HepG2 (cell line): Measurements from ENCODE around the gene SHISA9. TPM values are rescaled to one million over a fixed set of nuclear protein-coding genes. Genes with fewer than 3 reads are reported as not detected.
A peak's percentile ranks its signal among the peaks of the same experiment; 100 is the strongest.

ENCODE experiments used
- ATF6 ChIP-seq: sonication (generic); formaldehyde crosslinking; conservative IDR thresholded peaks from 2 replicates; pipeline ENCODE4 v1.4.0; 2020; ENCODE audit warnings: missing genetic modification reagents
- BHLHE40 ChIP-seq: IDR thresholded peaks from 2 replicates; pipeline ENCODE4 v1.6.1; 2011; ENCODE audit warnings: low read length, improper control_type of control experiment
- GABPA ChIP-seq, 2 experiments: IDR thresholded peaks; 2 replicates each; pipeline ENCODE4 v1.6.1; 2011 to 2016; ENCODE audit warnings: low read depth in 2 of 2, low read length in 1 of 2, missing biosample characterization in 1 of 2, missing genetic modification characterization in 1 of 2
- JDP2 ChIP-seq: sonication (generic); formaldehyde crosslinking; IDR thresholded peaks from 2 replicates; pipeline ENCODE4 v1.8.1; 2022; ENCODE audit warnings: missing genetic modification reagents, borderline replicate concordance
- NFYB ChIP-seq: sonication (generic); formaldehyde crosslinking; IDR thresholded peaks from 2 replicates; pipeline ENCODE4 v1.4.0; 2020; ENCODE audit warnings: missing genetic modification reagents
- ONECUT2 ChIP-seq: sonication (generic); formaldehyde crosslinking; IDR thresholded peaks from 2 replicates; pipeline ENCODE4 v1.4.0; 2020; ENCODE audit warnings: missing genetic modification reagents
- SRSF4 ChIP-seq: fragments of 200-400 bp; formaldehyde crosslinking; IDR thresholded peaks from one replicate; pipeline ENCODE4 v1.6.1; 2018; ENCODE audit warnings: mild to moderate bottlenecking, low read depth, low read length, moderate library complexity; ENCODE audit not compliant: poor library complexity, severe bottlenecking
- TEAD2 ChIP-seq: sonication (generic); formaldehyde crosslinking; IDR thresholded peaks from 2 replicates; pipeline ENCODE4 v1.9.0; 2021; ENCODE audit warnings: missing genetic modification reagents
- XBP1 ChIP-seq: sonication (generic); formaldehyde crosslinking; IDR thresholded peaks from 2 replicates; pipeline ENCODE4 v1.5.0; 2020; ENCODE audit warnings: missing genetic modification reagents
- ZBTB44 ChIP-seq: sonication (generic); formaldehyde crosslinking; IDR thresholded peaks from 2 replicates; pipeline ENCODE4 v1.4.0; 2020; ENCODE audit warnings: missing genetic modification reagents
- ZNF331 ChIP-seq: sonication (generic); formaldehyde crosslinking; IDR thresholded peaks from 2 replicates; pipeline ENCODE4 v1.4.0; 2020; ENCODE audit warnings: missing genetic modification reagents
- ZNF546 ChIP-seq: sonication (generic); formaldehyde crosslinking; conservative IDR thresholded peaks from 2 replicates; pipeline ENCODE4 v1.8.1; 2023; ENCODE audit warnings: mild to moderate bottlenecking, missing genetic modification reagents
- ZNF724P ChIP-seq: sonication (generic); formaldehyde crosslinking; IDR thresholded peaks from 2 replicates; pipeline ENCODE4 v1.8.0; 2022; ENCODE audit warnings: missing genetic modification reagents, borderline replicate concordance
- ZUFSP ChIP-seq: sonication (generic); formaldehyde crosslinking; IDR thresholded peaks from 2 replicates; pipeline ENCODE4 v1.9.0; 2021; ENCODE audit warnings: missing genetic modification reagents, mild to moderate bottlenecking, borderline replicate concordance
- polyA plus RNA-seq, 8 experiments: library from polyadenylated mRNA; depleted of rRNA in 3 of 8; stranded (reverse) in 7 of 8; unstranded in 1 of 8; fragments of >200 nt; fragmentation: Illumina TruSeq in 4 of 8; extraction: Trizol in 4 of 8; gene quantifications; 2 replicates each; pipeline versions ENCODE4 v1.2.1 to v1.2.3, GENCODE V29; 2011 to 2016; ENCODE audit warnings: low read depth in 4 of 8, missing spikeins in 1 of 8, mixed read lengths in 1 of 8; ENCODE audit not compliant: insufficient read depth in 1 of 8
- total RNA-seq, 5 experiments: library from RNA; depleted of rRNA; stranded (reverse); fragments of >200 nt; fragmentation: Illumina TruSeq; extraction: Trizol; gene quantifications; 2 replicates each; pipeline ENCODE4 v1.2.3, GENCODE V29; 2016; ENCODE audit warnings: low read depth in 1 of 5
- TF ChIP-seq, protein P1 (sequence below): sonication (generic); formaldehyde crosslinking; IDR thresholded peaks from 2 replicates; pipeline ENCODE4 v1.9.0; 2021; ENCODE audit warnings: mild to moderate bottlenecking, missing genetic modification reagents
- TF ChIP-seq, protein P2 (sequence below): sonication (generic); formaldehyde crosslinking; IDR thresholded peaks from 2 replicates; pipeline ENCODE4 v1.4.0; 2020; ENCODE audit warnings: missing genetic modification reagents; ENCODE audit errors: not compliant biosample characterization

Gene SHISA9
- total and polyA plus RNA-seq, 2 of the 13 experiments (the other 11 are each of a cell fraction or from before 2014, with no cell fraction given), result 0.01 TPM; not detected in 1

DNA sequence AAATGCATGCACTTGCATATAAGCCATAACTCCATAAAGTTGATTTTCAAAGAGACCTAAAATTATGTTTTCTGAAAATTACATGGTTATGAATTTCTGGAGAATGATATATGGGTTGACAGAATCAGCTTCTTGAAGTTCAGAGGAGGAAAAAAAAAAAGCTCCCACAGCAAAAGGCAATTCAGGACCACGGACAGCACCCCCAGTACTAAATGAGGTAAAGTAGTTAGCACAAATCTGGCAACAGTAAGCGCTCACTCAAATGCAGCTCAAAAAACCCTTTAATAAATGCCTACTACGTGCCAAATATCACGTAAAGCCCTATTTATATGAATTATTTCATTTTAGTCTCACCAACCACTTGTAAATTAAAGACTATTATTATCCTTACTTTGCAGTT is 135.2 kb downstream of the SHISA9 start (continued):
- TF ChIP-seq ZNF546 (CRISPR knock-in tag) (no peak), ZUFSP (CRISPR knock-in tag) (no peak), ONECUT2 (CRISPR knock-in tag) (peak; percentile 32; the same call in 1 of the 2 replicates), SRSF4 (no peak), JDP2 (CRISPR knock-in tag) (no peak; the same call in 1 of the 2 replicates), BHLHE40 (no peak), ATF6 (CRISPR knock-in tag) (peak; percentile 68; the same call in 1 of the 2 replicates), NFYB (CRISPR knock-in tag) (no peak), ZNF724P (CRISPR knock-in tag) (no peak), ZNF331 (CRISPR knock-in tag) (peak; percentile 74), XBP1 (0 out of 2 replicates have a peak, but pooled peaks have one; percentile 55), GABPA (IDR thresholded peaks at IDR 0.05; ENCODE audit: low read depth, low read length) (no peak), GABPA (CRISPR knock-in tag; IDR thresholded peaks at IDR 0.05; ENCODE audit: low read depth) (0 out of 2 replicates have a peak, but pooled peaks have one; percentile 11), TEAD2 (CRISPR knock-in tag) (no peak), ZBTB44 (CRISPR knock-in tag) (peak; percentile 92; the same call in 1 of the 2 replicates)
- TF ChIP-seq, protein P1, sequence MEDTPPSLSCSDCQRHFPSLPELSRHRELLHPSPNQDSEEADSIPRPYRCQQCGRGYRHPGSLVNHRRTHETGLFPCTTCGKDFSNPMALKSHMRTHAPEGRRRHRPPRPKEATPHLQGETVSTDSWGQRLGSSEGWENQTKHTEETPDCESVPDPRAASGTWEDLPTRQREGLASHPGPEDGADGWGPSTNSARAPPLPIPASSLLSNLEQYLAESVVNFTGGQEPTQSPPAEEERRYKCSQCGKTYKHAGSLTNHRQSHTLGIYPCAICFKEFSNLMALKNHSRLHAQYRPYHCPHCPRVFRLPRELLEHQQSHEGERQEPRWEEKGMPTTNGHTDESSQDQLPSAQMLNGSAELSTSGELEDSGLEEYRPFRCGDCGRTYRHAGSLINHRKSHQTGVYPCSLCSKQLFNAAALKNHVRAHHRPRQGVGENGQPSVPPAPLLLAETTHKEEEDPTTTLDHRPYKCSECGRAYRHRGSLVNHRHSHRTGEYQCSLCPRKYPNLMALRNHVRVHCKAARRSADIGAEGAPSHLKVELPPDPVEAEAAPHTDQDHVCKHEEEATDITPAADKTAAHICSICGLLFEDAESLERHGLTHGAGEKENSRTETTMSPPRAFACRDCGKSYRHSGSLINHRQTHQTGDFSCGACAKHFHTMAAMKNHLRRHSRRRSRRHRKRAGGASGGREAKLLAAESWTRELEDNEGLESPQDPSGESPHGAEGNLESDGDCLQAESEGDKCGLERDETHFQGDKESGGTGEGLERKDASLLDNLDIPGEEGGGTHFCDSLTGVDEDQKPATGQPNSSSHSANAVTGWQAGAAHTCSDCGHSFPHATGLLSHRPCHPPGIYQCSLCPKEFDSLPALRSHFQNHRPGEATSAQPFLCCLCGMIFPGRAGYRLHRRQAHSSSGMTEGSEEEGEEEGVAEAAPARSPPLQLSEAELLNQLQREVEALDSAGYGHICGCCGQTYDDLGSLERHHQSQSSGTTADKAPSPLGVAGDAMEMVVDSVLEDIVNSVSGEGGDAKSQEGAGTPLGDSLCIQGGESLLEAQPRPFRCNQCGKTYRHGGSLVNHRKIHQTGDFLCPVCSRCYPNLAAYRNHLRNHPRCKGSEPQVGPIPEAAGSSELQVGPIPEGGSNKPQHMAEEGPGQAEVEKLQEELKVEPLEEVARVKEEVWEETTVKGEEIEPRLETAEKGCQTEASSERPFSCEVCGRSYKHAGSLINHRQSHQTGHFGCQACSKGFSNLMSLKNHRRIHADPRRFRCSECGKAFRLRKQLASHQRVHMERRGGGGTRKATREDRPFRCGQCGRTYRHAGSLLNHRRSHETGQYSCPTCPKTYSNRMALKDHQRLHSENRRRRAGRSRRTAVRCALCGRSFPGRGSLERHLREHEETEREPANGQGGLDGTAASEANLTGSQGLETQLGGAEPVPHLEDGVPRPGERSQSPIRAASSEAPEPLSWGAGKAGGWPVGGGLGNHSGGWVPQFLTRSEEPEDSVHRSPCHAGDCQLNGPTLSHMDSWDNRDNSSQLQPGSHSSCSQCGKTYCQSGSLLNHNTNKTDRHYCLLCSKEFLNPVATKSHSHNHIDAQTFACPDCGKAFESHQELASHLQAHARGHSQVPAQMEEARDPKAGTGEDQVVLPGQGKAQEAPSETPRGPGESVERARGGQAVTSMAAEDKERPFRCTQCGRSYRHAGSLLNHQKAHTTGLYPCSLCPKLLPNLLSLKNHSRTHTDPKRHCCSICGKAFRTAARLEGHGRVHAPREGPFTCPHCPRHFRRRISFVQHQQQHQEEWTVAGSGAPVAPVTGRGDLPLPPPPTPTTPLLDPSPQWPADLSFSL, result no peak
- TF ChIP-seq, protein P2, sequence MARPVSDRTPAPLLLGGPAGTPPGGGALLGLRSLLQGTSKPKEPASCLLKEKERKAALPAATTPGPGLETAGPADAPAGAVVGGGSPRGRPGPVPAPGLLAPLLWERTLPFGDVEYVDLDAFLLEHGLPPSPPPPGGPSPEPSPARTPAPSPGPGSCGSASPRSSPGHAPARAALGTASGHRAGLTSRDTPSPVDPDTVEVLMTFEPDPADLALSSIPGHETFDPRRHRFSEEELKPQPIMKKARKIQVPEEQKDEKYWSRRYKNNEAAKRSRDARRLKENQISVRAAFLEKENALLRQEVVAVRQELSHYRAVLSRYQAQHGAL (CRISPR knock-in tag), result no peak
